GM19372 (cell line): Measurements from ENCODE around the gene PTPN20.

ENCODE experiments used
- ATAC-seq: cut with Tn5 transposase; IDR thresholded peaks from one replicate; pipeline ENCODE4 v1.9.1; 2021; ENCODE audit warnings: mild to moderate bottlenecking, low read depth, moderate library complexity; ENCODE audit not compliant: unreplicated experiment

Gene PTPN20

GRCh38 chr10:47031901-47032465 is 120.8 kb downstream of the PTPN20 start:
- no peak for ATAC-seq

DNA sequence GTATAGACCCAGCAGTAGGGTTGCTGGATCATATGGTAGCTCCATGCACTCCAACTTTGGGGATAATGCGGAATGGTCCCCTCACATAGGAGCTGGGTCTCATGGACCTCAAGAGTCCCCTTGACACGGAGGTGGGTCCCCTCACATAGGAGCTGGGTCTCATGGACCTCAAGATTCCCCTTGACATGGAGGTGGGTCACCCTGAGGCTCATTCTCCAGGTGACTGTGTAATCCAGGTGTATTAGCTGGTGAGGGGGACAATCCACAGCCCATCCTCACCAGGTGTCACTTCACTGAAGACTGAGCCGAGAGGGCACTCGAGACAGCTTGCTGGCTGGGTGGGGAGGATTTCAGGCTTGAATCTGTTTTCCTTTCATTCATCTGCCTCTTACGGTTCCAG is 121.9 kb downstream of the PTPN20 start:
- no peak for ATAC-seq

DNA sequence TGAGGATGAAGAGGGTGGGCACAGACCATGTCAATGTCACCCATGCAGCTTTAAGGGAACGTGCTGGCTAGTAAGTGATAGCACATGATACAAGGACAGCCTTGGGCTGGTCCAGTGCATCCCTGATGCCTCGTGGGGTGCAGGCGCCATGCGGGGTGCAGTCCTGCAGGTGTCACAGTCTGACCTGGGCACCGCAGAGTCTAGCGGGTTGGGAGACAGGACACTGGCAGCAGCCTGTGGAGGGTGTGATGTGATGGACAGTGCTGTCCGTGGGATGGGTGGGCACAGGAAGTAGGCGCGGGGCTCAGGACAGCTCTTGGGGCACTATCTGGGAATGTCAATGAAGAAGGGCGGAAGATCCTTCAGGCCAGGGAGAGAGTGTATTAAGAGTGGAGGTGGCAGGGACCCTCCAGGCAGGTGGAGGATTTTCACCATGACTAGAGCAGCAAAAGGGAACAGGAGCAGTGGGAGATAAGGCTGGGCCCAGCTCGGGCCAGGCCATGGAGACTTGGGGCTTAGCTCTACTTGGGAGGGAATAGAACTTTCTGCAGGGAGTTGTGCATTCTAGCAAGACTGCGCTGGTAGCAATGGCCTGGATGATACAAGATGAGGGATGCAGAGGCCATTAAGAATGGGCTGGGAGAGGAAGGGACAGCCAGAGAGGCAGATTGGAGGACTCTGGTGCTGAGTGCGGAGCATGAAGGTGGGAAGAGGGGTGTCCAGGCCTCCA is 122.5 kb downstream of the PTPN20 start:
- ATAC-seq: no peak

DNA sequence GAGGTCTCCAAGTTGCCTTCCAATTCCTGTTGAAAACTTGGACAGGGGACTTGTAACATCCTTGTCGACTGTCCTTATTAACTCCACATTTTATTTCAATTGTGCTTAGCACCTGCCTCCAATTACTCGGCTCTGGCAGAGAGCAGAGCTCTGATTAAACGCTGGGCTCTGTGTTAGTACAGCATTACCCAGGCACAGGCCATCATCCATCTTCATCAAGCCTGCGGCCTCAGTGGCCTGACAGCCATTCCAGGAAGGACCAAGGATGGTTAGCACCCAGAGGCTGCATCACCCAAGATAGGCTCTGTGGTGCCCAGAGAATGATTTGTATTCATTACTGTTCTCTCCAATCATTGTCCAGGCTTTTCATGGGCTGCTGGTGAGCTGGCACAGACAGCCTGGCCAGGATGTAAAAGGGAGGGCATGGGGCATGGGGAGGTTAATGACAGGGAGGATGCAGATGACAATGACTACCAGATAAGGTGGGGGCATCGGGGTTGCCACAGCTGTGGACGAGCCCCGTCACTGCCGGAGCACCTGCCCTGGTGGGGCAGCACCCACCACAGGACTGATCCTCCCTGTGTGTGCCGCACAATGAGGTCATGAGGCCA is 123.3 kb downstream of the PTPN20 start:
- ATAC-seq: no peak

- ATAC-seq: no peak
Observed at GRCh38 chr10:47035171-47035818, 124.1 kb downstream of the PTPN20 start.

GRCh38 chr10:47035819-47036337 is 124.7 kb downstream of the PTPN20 start:
- ATAC-seq: no peak

DNA sequence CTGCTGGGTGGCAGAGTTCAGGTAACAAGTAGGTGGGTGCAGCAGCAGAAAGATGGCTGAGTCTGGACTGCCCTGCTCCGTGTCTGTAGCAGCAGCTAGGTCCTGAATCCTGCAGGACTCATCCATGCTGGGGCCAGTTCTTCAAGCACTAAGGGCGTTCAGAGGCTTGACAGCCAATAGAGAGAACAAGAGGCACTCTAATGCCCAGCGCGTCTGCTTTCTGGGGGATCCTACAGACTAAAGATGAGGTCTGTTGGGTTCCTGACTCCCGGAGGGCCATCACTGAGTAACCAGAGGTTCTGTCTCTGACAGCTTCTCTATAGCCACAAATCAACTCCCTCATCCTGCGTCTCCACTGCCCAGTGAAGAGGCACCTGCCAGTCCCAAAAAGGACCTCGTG is 125.5 kb downstream of the PTPN20 start:
- no peak for ATAC-seq

GRCh38 chr10:47037654-47038425 is 126.6 kb downstream of the PTPN20 start:
- no peak for ATAC-seq

GRCh38 chr10:47038881-47039561 is 127.8 kb downstream of the PTPN20 start:
- ATAC-seq: no peak

DNA sequence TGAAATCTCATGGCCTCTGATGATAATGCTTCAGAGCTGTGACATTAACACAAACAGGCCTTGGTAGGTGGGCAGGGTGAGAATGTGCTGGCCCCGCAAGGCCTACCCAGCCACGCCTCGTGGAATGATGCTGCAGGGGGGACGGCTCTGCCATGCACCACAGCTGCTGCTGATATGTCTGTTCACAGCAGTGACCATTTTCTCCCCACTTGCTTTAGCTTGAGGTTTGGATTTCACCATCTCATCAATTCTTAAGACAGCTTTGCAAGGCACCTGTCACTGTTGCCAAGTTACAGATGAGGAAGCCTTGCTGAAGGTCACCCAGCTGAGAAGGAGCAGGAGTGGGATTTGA is 128.3 kb downstream of the PTPN20 start:
- ATAC-seq: no peak

DNA sequence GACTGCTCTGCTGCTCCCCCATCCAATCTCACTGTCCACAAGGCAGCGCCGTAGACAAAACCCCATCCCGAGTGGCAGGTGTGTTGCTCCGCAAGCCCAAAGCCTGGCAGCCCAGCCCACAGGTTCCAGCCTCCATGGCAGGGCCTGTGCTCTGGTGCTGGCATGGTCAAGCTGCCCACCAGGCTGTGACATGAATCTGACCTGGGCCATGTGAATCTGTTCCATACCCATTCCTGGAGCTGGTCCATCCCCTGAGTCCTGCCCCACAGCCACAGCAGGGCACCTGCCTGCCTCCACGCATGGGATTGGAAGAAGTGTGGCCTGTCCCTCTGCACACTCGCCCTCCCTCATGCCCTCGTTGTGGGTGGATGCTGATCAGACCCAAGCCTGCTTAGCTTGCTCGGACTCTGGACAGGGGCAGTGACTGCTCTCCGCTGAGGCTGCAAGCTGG is 128.8 kb downstream of the PTPN20 start:
- no peak for ATAC-seq

GRCh38 chr10:47040681-47041080 is 129.5 kb downstream of the PTPN20 start:
- no peak for ATAC-seq

- ATAC-seq: no peak
Observed at GRCh38 chr10:47041396-47042198, 130.4 kb downstream of the PTPN20 start.

DNA sequence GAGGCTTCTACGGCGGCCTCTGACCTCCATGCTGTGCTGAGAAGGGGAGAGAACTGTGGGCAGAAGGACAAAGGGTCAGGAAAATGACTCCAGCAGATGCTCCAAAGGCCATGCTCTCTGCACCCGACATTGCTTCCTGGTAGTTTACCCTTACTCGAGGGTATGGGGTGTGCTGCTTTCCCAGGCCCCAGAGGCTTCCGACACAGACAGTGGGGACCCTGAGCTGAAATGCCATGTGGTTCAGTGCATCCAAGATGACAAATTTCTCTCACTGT is 130.9 kb downstream of the PTPN20 start:
- no peak for ATAC-seq

DNA sequence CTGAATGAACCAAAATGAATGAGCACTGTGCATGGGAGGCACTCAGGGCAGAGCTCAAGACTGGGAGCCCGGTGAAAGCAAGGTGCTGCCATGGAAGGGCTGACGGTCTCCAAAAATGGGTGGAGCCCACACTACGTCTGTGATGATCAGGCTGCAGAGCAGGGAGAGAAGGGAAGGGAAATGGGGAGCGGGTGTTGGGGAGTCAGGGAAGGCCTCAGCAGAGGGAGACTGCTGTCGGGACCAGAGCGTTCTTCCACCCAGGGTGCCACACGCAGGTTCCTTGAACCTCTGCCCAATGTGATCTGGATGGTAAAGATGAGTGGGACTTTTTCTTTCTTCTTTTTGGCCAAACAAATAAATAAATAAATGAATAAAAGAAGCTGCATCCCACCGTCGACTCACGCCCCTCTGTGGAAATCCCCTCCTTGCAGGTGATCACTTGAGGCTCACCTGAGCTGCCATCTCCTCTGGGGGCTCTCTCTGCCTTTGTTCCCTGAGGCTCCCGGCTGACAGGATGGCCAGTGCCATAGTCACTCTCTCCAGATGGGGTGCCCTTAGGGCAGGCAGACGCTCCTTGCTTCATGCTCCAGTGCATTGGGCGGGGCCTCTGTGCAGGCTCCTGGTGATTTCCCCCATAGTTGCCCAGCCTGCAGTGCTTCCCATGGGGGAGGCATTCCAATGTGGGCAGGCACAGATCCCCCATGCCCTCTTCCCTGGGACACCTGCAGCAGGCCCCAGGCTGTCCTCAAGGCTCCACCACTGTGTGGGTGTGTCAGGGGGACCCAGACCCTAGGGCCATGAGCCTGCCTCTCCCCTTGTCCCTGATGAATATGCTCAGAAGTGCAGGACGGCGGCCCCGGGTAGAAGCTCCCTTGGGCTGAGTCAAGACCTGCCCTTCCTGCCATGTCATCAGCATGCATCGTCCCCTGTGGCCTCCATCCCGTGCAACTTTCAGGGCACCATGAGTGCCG is 131.8 kb downstream of the PTPN20 start:
- no peak for ATAC-seq

- ATAC-seq: no peak
Observed at GRCh38 chr10:47043928-47044538, 132.8 kb downstream of the PTPN20 start.

DNA sequence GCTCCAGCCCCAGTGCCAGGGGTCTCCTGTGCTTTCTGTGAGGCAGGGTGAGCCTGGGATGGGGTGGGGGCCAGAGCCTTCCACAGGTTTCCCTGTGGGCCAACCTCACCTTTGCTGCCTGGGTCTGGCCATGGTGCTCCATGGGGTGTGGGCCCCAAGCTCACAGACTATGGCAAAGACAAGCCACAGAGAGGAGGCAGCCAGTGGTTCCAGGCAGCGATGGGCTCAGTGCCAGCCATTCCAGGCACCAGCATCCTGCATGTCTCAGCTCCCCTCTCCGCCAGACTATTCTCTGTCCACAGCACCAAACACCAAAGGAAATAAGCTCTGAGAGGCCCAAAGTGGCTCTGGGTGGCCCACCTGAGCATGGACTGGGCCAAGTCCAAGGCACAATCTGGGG is 133.5 kb downstream of the PTPN20 start:
- ATAC-seq: no peak

DNA sequence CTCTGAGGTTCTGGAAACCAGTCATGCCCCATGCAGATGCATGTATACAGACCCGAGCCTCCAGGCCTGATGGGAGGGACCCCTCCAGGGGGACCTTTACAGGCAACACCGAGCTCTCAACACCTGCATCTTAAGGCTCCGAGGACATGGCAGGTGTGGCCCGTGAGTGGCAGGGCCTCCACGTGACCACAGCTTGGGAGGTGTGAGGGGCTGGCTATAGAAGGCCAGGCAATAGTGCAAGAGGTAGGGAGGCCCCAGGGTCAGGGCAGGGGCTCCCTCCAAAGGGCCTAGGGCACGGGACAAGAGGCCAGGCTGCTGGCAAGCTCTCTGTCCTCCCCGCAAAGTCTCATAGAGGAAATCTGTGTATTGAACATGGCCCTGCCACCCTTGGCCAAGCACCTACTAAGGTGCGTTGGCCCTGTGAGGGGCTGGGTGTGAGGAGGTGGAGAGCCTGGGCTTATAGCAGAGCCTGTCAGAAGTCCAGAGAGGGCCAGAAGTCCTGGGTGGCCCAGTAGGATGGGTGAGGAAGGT is 134.2 kb downstream of the PTPN20 start:
- ATAC-seq: no peak
